HepG2 (cell line): ENCODE measurements around the gene EPHA1. TPM values are rescaled to one million over a fixed set of nuclear protein-coding genes. Genes with fewer than 3 reads are reported as not detected.

Experiments used
- ATAC-seq: fragments of 200-7000 bp; cut with Tn5 transposase; 3 replicates; pipeline ENCODE4 v1.9.1; 2020; ENCODE audit warnings: mild to moderate bottlenecking, moderate library complexity
- BruUV-seq: library from RNA; stranded (reverse); fragments of 400-500 nt; replicated peaks from 2 replicates; lab custom pipeline; 2021; lab: Mats Ljungman, UMichigan
- CTCF ChIA-PET: fragments of 300-600 bp; formaldehyde crosslinking; extraction: SDS; loops from one replicate; lab custom pipeline; 2021; ENCODE audit warnings: low total read pairs, inconsistent platforms, low intra/inter-chr PET ratio; lab: Yijun Ruan, JAX
- POLR2A ChIA-PET: fragments of 350-600 bp; sonication (Branson Sonifier 250); formaldehyde crosslinking; loops from one replicate; lab custom pipeline; 2020; ENCODE audit warnings: antibody characterized with exemption, inconsistent platforms; lab: Yijun Ruan, JAX
- DNase-seq: peaks from one replicate; pipeline ENCODE4 v3.0.0-alpha.2; 2015; ENCODE audit warnings: low spot score
- FAIRE-seq: peaks from 3 replicates; lab custom pipeline; 2011; peaks lifted over from hg19 to GRCh38; lab: Jason Lieb, UNC
- H2AFZ ChIP-seq: one replicate; pipeline ENCODE4 v1.6.1; 2011; ENCODE audit warnings: low read length, inconsistent platforms
- H3K27ac ChIP-seq: fragments of 300-600 bp; 3 replicates; pipeline ENCODE4 v1.8.0; 2011; ENCODE audit warnings: mixed run types, mild to moderate bottlenecking, mixed read lengths, low read length, inconsistent platforms; ENCODE audit not compliant: insufficient read depth; ENCODE audit errors: extremely low read length
- H3K27me3 ChIP-seq, 2 experiments: fragments of 200-600 bp in 1 of 2; 2 replicates in 1 of 2; 3 replicates in 1 of 2; pipeline versions ENCODE4 v1.6.0 to v1.8.0; 2011; ENCODE audit warnings: low read length in 2 of 2, mild to moderate bottlenecking in 2 of 2, moderate library complexity in 2 of 2, inconsistent platforms in 1 of 2; ENCODE audit not compliant: insufficient read depth in 2 of 2, control insufficient read depth in 1 of 2
- H3K36me3 ChIP-seq, 2 experiments: fragments of 200-600 bp in 1 of 2; replicated peaks in 1 of 2; 2 replicates in 1 of 2; 3 replicates in 1 of 2; pipeline versions ENCODE4 v1.5.1 to v1.8.0; 2011; ENCODE audit warnings: low read length in 2 of 2, inconsistent platforms in 1 of 2; ENCODE audit not compliant: insufficient read depth in 2 of 2, control insufficient read depth in 1 of 2
- H3K4me1 ChIP-seq: 2 replicates; pipeline ENCODE4 v1.5.1; 2012; ENCODE audit warnings: low read length, inconsistent platforms; ENCODE audit not compliant: insufficient read depth
- H3K4me2 ChIP-seq: 2 replicates; pipeline ENCODE4 v1.6.0; 2011; ENCODE audit warnings: low read depth, low read length, inconsistent platforms
- H3K4me3 ChIP-seq, 3 experiments: fragments of 200-600 bp in 1 of 3; sonication (generic), shearing (Covaris generic) in 1 of 3; replicated peaks in 1 of 3; 2 replicates each; pipeline ENCODE4 v1.5.1; 2011 to 2016; ENCODE audit warnings: low read length in 3 of 3, inconsistent platforms in 2 of 3, low read depth in 2 of 3, mild to moderate bottlenecking in 2 of 3, control low read depth in 1 of 3, mixed read lengths in 1 of 3; ENCODE audit not compliant: insufficient read depth in 1 of 3
- H3K79me2 ChIP-seq: one replicate; pipeline ENCODE4 v1.6.1; 2011; ENCODE audit warnings: low read length, inconsistent platforms; ENCODE audit not compliant: insufficient read depth
- H3K9ac ChIP-seq: 2 replicates; pipeline ENCODE4 v1.6.0; 2011; ENCODE audit warnings: mild to moderate bottlenecking, low read depth, low read length, inconsistent platforms; ENCODE audit not compliant: insufficient read depth
- H3K9me3 ChIP-seq: 2 replicates; pipeline ENCODE4 v1.5.1; 2012; ENCODE audit warnings: mild to moderate bottlenecking, low read length
- H4K20me1 ChIP-seq: 2 replicates; pipeline ENCODE4 v1.6.0; 2011; ENCODE audit warnings: inconsistent platforms, mild to moderate bottlenecking, low read length, moderate library complexity; ENCODE audit not compliant: insufficient read depth
- ARNT2 ChIP-seq: sonication (generic); formaldehyde crosslinking; IDR thresholded peaks from 2 replicates; pipeline ENCODE4 v1.8.0; 2022; ENCODE audit warnings: mild to moderate bottlenecking, low read depth, missing genetic modification reagents, moderate library complexity
- HNRNPUL1 ChIP-seq: fragments of 200-400 bp; formaldehyde crosslinking; IDR thresholded peaks from 2 replicates; pipeline ENCODE4 v1.6.1; 2017; ENCODE audit warnings: low read depth, mild to moderate bottlenecking, low read length, moderate library complexity
- MTA1 ChIP-seq: sonication (generic); formaldehyde crosslinking; IDR thresholded peaks from 2 replicates; pipeline ENCODE4 v1.4.0; 2020; ENCODE audit warnings: missing genetic modification reagents, mild to moderate bottlenecking, borderline replicate concordance
- RBM22 ChIP-seq: fragments of 200-400 bp; formaldehyde crosslinking; optimal IDR thresholded peaks from 2 replicates; pipeline ENCODE3; 2017; ENCODE audit warnings: mild to moderate bottlenecking, low read length, moderate library complexity
- REL ChIP-seq: sonication (generic); formaldehyde crosslinking; conservative IDR thresholded peaks from 2 replicates; pipeline ENCODE4 v1.8.0; 2022; ENCODE audit warnings: mild to moderate bottlenecking, missing genetic modification reagents, moderate library complexity
- SMYD3 ChIP-seq: sonication (generic); formaldehyde crosslinking; IDR thresholded peaks from 2 replicates; pipeline ENCODE4 v1.8.1; 2023; ENCODE audit warnings: mild to moderate bottlenecking, missing genetic modification reagents
- ZFY ChIP-seq: sonication (generic); formaldehyde crosslinking; IDR thresholded peaks from 2 replicates; pipeline ENCODE4 v1.4.0; 2020; ENCODE audit warnings: missing genetic modification reagents
- ZFYVE20 ChIP-seq: sonication (generic); formaldehyde crosslinking; IDR thresholded peaks from 2 replicates; pipeline ENCODE4 v1.8.0; 2023; ENCODE audit warnings: low read depth, mild to moderate bottlenecking, moderate library complexity, missing genetic modification reagents, borderline replicate concordance
- ZMYM3 ChIP-seq: sonication (generic); formaldehyde crosslinking; IDR thresholded peaks from 2 replicates; pipeline ENCODE4 v1.5.1; 2020; ENCODE audit warnings: mild to moderate bottlenecking, missing genetic modification reagents
- ZNF577 ChIP-seq: sonication (generic); formaldehyde crosslinking; IDR thresholded peaks from 2 replicates; pipeline ENCODE4 v1.4.0; 2020; ENCODE audit warnings: mild to moderate bottlenecking, low read depth, missing genetic modification reagents, borderline replicate concordance
- ZSCAN21 ChIP-seq: sonication (generic); formaldehyde crosslinking; IDR thresholded peaks from 2 replicates; pipeline ENCODE4 v1.8.0; 2022; ENCODE audit warnings: mild to moderate bottlenecking, missing genetic modification reagents, moderate library complexity, borderline replicate concordance
- WGBS: methylation state at CpG from one replicate; pipeline ENCODE4 v1.1.6; 2017; ENCODE audit warnings: low lambda C conversion rate; 5-methylcytosine and 5-hydroxymethylcytosine counted together
- in situ Hi-C: cut with HindIII; loops from 2 replicates; pipeline ENCODE4 v1.10.0; 2017; ENCODE audit warnings: low pct_unique_long_range_greater_than_20kb; ENCODE audit not compliant: extremely low pct_ligation_motif_present
- intact Hi-C: fragments of 100-400 bp; cut with micrococcal nuclease; formaldehyde crosslinking; loops from one replicate; pipeline ENCODE4 v1.10.0; 2022; ENCODE audit not compliant: unreplicated experiment
- polyA plus RNA-seq, 8 experiments: library from polyadenylated mRNA; depleted of rRNA in 3 of 8; stranded (reverse) in 7 of 8; unstranded in 1 of 8; fragments of >200 nt; fragmentation: Illumina TruSeq in 4 of 8; extraction: Trizol in 4 of 8; gene quantifications; 2 replicates each; pipeline versions ENCODE4 v1.2.1 to v1.2.3, GENCODE V29; 2011 to 2016; ENCODE audit warnings: low read depth in 4 of 8, missing spikeins in 1 of 8, mixed read lengths in 1 of 8; ENCODE audit not compliant: insufficient read depth in 1 of 8
- total RNA-seq, 5 experiments: library from RNA; depleted of rRNA; stranded (reverse); fragments of >200 nt; fragmentation: Illumina TruSeq; extraction: Trizol; gene quantifications; 2 replicates each; pipeline ENCODE4 v1.2.3, GENCODE V29; 2016; ENCODE audit warnings: low read depth in 1 of 5
- TF ChIP-seq, protein P1 (sequence below): sonication (generic); formaldehyde crosslinking; IDR thresholded peaks from 2 replicates; pipeline ENCODE4 v1.8.1; 2022; ENCODE audit warnings: low read depth, mild to moderate bottlenecking, missing genetic modification reagents
- TF ChIP-seq, protein P2 (sequence below): sonication (generic); formaldehyde crosslinking; IDR thresholded peaks from 2 replicates; pipeline ENCODE4 v1.9.0; 2021; ENCODE audit warnings: missing genetic modification reagents, mild to moderate bottlenecking, borderline replicate concordance

Gene EPHA1
- total and polyA plus RNA-seq, 2 of the 13 experiments (the other 11 are each of a cell fraction or from before 2014, with no cell fraction given), result 4.6 to 17.1 TPM

DNA sequence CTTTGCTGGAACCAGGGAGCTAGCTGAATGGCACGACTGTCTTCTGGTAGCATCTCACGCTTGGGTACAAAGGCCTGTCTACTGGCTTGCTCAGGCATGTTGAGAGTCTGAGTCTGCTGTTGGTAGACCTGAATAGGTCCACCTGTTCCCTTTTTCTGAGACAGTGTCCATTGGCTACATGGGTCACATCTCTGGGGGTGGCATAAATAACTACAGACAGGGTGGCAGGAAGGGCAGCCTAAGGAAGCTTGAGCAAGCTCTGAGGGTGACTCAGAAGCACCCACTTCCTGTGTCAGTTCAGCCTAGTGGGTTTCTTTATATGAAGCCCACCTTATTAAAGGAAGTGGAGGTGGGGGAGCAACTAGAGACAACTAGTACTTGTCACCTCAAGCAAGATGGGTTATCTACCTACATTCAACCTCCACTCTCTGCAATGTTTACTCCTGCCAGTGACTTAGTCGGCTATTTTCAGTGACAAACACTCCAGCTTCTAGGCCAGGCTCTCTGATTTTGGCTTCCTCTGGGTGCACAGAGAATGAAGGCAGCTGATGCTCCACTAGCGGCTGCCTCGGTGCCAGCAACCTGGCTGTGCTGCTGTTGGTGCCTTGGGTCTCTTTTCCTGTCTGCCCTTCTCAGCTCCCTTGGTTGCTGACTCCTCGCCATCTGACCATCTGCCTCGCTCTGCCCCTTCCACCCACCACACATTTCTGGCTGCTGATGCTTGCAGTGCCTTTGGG is 33.2 kb downstream of the EPHA1 start:
- 38% methylated on average over 7 of the region's 7 CpGs for WGBS
- ChIA-PET POLR2A (interaction anchor here (1.0 kb wide), 1 partner anchor 21 kb away, joined by 3 read pairs; no protein-coding TSS in a partner anchor), CTCF (no interaction called here)
- no peak overlapping the region for H3K27ac ChIP-seq
- in situ Hi-C loops (loop anchor here (25.0 kb wide), 1 partner anchor 537 kb away; the partner anchor contains the start of gene TCAF1), intact Hi-C loops (no loop called here)
- no peak overlapping the region for H3K4me3 ChIP-seq
- H4K20me1 ChIP-seq, result no peaks in the 10 kb centered on the region
- H3K36me3 ChIP-seq, result no peaks in the 10 kb centered on the region
- H3K79me2 ChIP-seq, result no peaks in the 10 kb centered on the region
- DNase-seq, result no peak
- no peak for FAIRE-seq
- peaks cover 21% of the 10 kb centered on the region for H3K4me1 ChIP-seq
- no TSS peak for BruUV-seq
- no peaks in the 10 kb centered on the region for H3K9me3 ChIP-seq
- H3K9ac ChIP-seq, result no peak overlapping the region
- TF ChIP-seq RBM22, result no peak
- no peak overlapping the region for H3K4me2 ChIP-seq
- no peak for ATAC-seq
- no peaks in the 10 kb centered on the region for H3K27me3 ChIP-seq
- no peak overlapping the region for H2AFZ ChIP-seq

DNA sequence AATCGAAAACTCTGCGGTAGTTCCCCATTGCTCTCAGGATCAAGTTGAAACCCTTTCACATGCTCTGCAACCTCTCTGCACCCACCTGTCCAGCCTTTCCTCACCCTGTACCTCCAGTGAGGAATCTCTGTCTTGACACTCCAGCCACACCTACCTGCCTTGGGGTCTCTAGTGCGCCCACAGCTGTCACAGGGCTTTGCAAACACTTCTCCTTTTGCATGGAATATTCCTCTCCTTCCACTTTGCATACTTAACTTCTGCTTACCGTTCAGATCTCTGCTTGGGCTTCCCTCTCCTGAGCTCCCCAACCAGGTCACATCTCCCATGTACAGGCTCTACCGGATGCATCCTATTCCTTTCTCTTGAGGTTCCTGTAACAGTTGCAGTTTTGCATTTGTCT is 34.1 kb downstream of the EPHA1 start:
- ChIA-PET POLR2A (no interaction called here), CTCF (no interaction called here)
- H3K4me2 ChIP-seq, result no peak overlapping the region
- 71% methylated on average over 5 of the region's 5 CpGs for WGBS
- no peaks in the 10 kb centered on the region for H3K36me3 ChIP-seq
- intact Hi-C loops, result no loop called here
- no peaks in the 10 kb centered on the region for H3K79me2 ChIP-seq
- H3K9ac ChIP-seq, result no peak overlapping the region
- no peak overlapping the region for H2AFZ ChIP-seq
- FAIRE-seq (no peak), ATAC-seq (no peak), DNase-seq (no peak)
- BruUV-seq, result no TSS peak
- in situ Hi-C loops, result no loop called here
- H4K20me1 ChIP-seq, result no peaks in the 10 kb centered on the region
- H3K9me3 ChIP-seq, result no peaks in the 10 kb centered on the region
- no peaks in the 10 kb centered on the region for H3K27me3 ChIP-seq
- H3K4me1 ChIP-seq, result peaks cover 24% of the 10 kb centered on the region
- H3K27ac ChIP-seq, result no peak overlapping the region
- no peak overlapping the region for H3K4me3 ChIP-seq
- TF ChIP-seq ARNT2 (no peak), ZFY (CRISPR knock-in tag) (no peak), REL (CRISPR knock-in tag) (no peak), SMYD3 (CRISPR knock-in tag) (no peak), ZNF577 (CRISPR knock-in tag) (no peak), HNRNPUL1 (no peak), MTA1 (CRISPR knock-in tag) (no peak), ZMYM3 (CRISPR knock-in tag) (no peak), ZSCAN21 (CRISPR knock-in tag) (no peak), ZFYVE20 (CRISPR knock-in tag) (no peak)
- TF ChIP-seq, protein P1, sequence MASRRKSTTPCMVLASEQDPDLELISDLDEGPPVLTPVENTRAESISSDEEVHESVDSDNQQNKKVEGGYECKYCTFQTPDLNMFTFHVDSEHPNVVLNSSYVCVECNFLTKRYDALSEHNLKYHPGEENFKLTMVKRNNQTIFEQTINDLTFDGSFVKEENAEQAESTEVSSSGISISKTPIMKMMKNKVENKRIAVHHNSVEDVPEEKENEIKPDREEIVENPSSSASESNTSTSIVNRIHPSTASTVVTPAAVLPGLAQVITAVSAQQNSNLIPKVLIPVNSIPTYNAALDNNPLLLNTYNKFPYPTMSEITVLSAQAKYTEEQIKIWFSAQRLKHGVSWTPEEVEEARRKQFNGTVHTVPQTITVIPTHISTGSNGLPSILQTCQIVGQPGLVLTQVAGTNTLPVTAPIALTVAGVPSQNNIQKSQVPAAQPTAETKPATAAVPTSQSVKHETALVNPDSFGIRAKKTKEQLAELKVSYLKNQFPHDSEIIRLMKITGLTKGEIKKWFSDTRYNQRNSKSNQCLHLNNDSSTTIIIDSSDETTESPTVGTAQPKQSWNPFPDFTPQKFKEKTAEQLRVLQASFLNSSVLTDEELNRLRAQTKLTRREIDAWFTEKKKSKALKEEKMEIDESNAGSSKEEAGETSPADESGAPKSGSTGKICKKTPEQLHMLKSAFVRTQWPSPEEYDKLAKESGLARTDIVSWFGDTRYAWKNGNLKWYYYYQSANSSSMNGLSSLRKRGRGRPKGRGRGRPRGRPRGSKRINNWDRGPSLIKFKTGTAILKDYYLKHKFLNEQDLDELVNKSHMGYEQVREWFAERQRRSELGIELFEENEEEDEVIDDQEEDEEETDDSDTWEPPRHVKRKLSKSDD, result no peak
- TF ChIP-seq, protein P2, sequence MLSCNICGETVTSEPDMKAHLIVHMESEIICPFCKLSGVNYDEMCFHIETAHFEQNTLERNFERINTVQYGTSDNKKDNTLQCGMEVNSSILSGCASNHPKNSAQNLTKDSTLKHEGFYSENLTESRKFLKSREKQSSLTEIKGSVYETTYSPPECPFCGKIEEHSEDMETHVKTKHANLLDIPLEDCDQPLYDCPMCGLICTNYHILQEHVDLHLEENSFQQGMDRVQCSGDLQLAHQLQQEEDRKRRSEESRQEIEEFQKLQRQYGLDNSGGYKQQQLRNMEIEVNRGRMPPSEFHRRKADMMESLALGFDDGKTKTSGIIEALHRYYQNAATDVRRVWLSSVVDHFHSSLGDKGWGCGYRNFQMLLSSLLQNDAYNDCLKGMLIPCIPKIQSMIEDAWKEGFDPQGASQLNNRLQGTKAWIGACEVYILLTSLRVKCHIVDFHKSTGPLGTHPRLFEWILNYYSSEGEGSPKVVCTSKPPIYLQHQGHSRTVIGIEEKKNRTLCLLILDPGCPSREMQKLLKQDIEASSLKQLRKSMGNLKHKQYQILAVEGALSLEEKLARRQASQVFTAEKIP (CRISPR knock-in tag), result no peak
